HepG2 (cell line): ENCODE measurements around the gene DLX1. TPM values are rescaled to one million over a fixed set of nuclear protein-coding genes. Genes with fewer than 3 reads are reported as not detected.

Experiments
- CTCF ChIP-seq: sonication (generic); formaldehyde crosslinking; IDR thresholded peaks from 2 replicates; pipeline ENCODE4 v1.5.0; 2020; ENCODE audit warnings: mild to moderate bottlenecking, missing genetic modification reagents, moderate library complexity
- GATAD2A ChIP-seq: IDR thresholded peaks from 2 replicates; pipeline ENCODE4 v1.6.1; 2016
- HES4 ChIP-seq: sonication (generic); formaldehyde crosslinking; IDR thresholded peaks from 2 replicates; pipeline ENCODE4 v1.9.0; 2021; ENCODE audit warnings: mild to moderate bottlenecking, missing genetic modification reagents, borderline replicate concordance
- HIVEP1 ChIP-seq: sonication (generic); formaldehyde crosslinking; IDR thresholded peaks from 2 replicates; pipeline ENCODE4 v1.4.0; 2020; ENCODE audit warnings: mild to moderate bottlenecking, missing genetic modification reagents
- HNF1B ChIP-seq: sonication (generic); formaldehyde crosslinking; IDR thresholded peaks from 2 replicates; pipeline ENCODE4 v1.5.1; 2020; ENCODE audit warnings: mild to moderate bottlenecking, moderate library complexity, missing genetic modification reagents
- HNRNPL ChIP-seq: fragments of 200-400 bp; formaldehyde crosslinking; IDR thresholded peaks from 2 replicates; pipeline ENCODE4 v1.6.1; 2017; ENCODE audit warnings: mild to moderate bottlenecking, low read depth, low read length
- MLXIP ChIP-seq: sonication (generic); formaldehyde crosslinking; IDR thresholded peaks from 2 replicates; pipeline ENCODE4 v1.9.0; 2021; ENCODE audit warnings: missing genetic modification reagents, borderline replicate concordance
- ONECUT2 ChIP-seq: sonication (generic); formaldehyde crosslinking; IDR thresholded peaks from 2 replicates; pipeline ENCODE4 v1.4.0; 2020; ENCODE audit warnings: missing genetic modification reagents
- PTBP1 ChIP-seq: fragments of 200-400 bp; formaldehyde crosslinking; IDR thresholded peaks from 2 replicates; pipeline ENCODE4 v1.6.1; 2018; ENCODE audit warnings: low read length, low read depth; ENCODE audit not compliant: poor library complexity, severe bottlenecking
- RAD21 ChIP-seq: fragments of 450-650 bp; formaldehyde crosslinking; IDR thresholded peaks from 2 replicates; pipeline ENCODE4 v1.5.0; 2020; ENCODE audit warnings: mild to moderate bottlenecking
- STAG1 ChIP-seq: sonication (generic); formaldehyde crosslinking; IDR thresholded peaks from 2 replicates; pipeline ENCODE4 v1.4.0; 2020; ENCODE audit warnings: missing genetic modification reagents
- ZBTB38 ChIP-seq: sonication (generic); formaldehyde crosslinking; IDR thresholded peaks from 2 replicates; pipeline ENCODE4 v1.5.1; 2020; ENCODE audit warnings: mild to moderate bottlenecking, missing genetic modification reagents
- ZFP36L1 ChIP-seq: sonication (generic); formaldehyde crosslinking; IDR thresholded peaks from 2 replicates; pipeline ENCODE4 v1.8.0; 2022; ENCODE audit warnings: mild to moderate bottlenecking, missing genetic modification reagents, moderate library complexity
- ZNF280B ChIP-seq: sonication (generic); formaldehyde crosslinking; IDR thresholded peaks from 2 replicates; pipeline ENCODE4 v1.5.0; 2020; ENCODE audit warnings: missing genetic modification reagents, mild to moderate bottlenecking, borderline replicate concordance
- ZNF337 ChIP-seq: sonication (generic); formaldehyde crosslinking; IDR thresholded peaks from 2 replicates; pipeline ENCODE4 v1.5.1; 2020; ENCODE audit warnings: missing genetic modification reagents, low read depth, mild to moderate bottlenecking, borderline replicate concordance
- ZNF34 ChIP-seq: sonication (generic); formaldehyde crosslinking; IDR thresholded peaks from 2 replicates; pipeline ENCODE4 v1.4.0; 2020; ENCODE audit warnings: mild to moderate bottlenecking, missing genetic modification reagents, borderline replicate concordance
- ZNF451 ChIP-seq: sonication (generic); formaldehyde crosslinking; IDR thresholded peaks from 2 replicates; pipeline ENCODE4 v1.5.0; 2020; ENCODE audit warnings: mild to moderate bottlenecking, missing genetic modification reagents
- ZNF501 ChIP-seq: sonication (generic); formaldehyde crosslinking; IDR thresholded peaks from 2 replicates; pipeline ENCODE4 v1.5.1; 2020; ENCODE audit warnings: mild to moderate bottlenecking, moderate library complexity, missing genetic modification reagents
- ZNF607 ChIP-seq: sonication (generic); formaldehyde crosslinking; IDR thresholded peaks from 2 replicates; pipeline ENCODE4 v1.5.1; 2020; ENCODE audit warnings: missing genetic modification reagents, mild to moderate bottlenecking, borderline replicate concordance
- ZNF768 ChIP-seq: sonication (generic); formaldehyde crosslinking; IDR thresholded peaks from 2 replicates; pipeline ENCODE4 v1.4.0; 2020; ENCODE audit warnings: missing genetic modification reagents
- ZSCAN30 ChIP-seq: sonication (generic); formaldehyde crosslinking; IDR thresholded peaks from 2 replicates; pipeline ENCODE4 v1.5.0; 2020; ENCODE audit warnings: mild to moderate bottlenecking, missing genetic modification reagents
- polyA plus RNA-seq, 8 experiments: library from polyadenylated mRNA; depleted of rRNA in 3 of 8; stranded (reverse) in 7 of 8; unstranded in 1 of 8; fragments of >200 nt; fragmentation: Illumina TruSeq in 4 of 8; extraction: Trizol in 4 of 8; gene quantifications; 2 replicates each; pipeline versions ENCODE4 v1.2.1 to v1.2.3, GENCODE V29; 2011 to 2016; ENCODE audit warnings: low read depth in 4 of 8, missing spikeins in 1 of 8, mixed read lengths in 1 of 8; ENCODE audit not compliant: insufficient read depth in 1 of 8
- total RNA-seq, 5 experiments: library from RNA; depleted of rRNA; stranded (reverse); fragments of >200 nt; fragmentation: Illumina TruSeq; extraction: Trizol; gene quantifications; 2 replicates each; pipeline ENCODE4 v1.2.3, GENCODE V29; 2016; ENCODE audit warnings: low read depth in 1 of 5

DLX1 gene
- total and polyA plus RNA-seq, 2 of the 13 experiments (the other 11 are each of a cell fraction or from before 2014, with no cell fraction given): 0.18 to 0.86 TPM

GRCh38 chr2:172100935-172101820 is 15.9 kb downstream of the DLX1 start (continued):
- peak; percentile 70; the same call in 1 of the 2 replicates for TF ChIP-seq ZNF501 (CRISPR knock-in tag)
- no peak for TF ChIP-seq RAD21
- peak; percentile 41; the same call in 1 of the 2 replicates for TF ChIP-seq CTCF
- TF ChIP-seq ZNF337 (CRISPR knock-in tag): 0 out of 2 replicates have a peak, but pooled peaks have one; percentile 10
- no peak for TF ChIP-seq GATAD2A
- no peak for TF ChIP-seq STAG1 (CRISPR knock-in tag)
- peak; percentile 17 for TF ChIP-seq PTBP1
- TF ChIP-seq ZNF451 (CRISPR knock-in tag): no peak
- TF ChIP-seq ZBTB38: 0 out of 2 replicates have a peak, but pooled peaks have one; percentile 26
- no peak for TF ChIP-seq ZNF768 (CRISPR knock-in tag)
- TF ChIP-seq ONECUT2 (CRISPR knock-in tag): no peak
- no peak for TF ChIP-seq MLXIP
- TF ChIP-seq ZNF607 (CRISPR knock-in tag): peak; percentile 30; the same call in 1 of the 2 replicates
- TF ChIP-seq ZNF34: no peak
- 0 out of 2 replicates have a peak, but pooled peaks have one; percentile 51 for TF ChIP-seq ZSCAN30 (CRISPR knock-in tag)
- 0 out of 2 replicates have a peak, but pooled peaks have one; percentile 26 for TF ChIP-seq HES4 (CRISPR knock-in tag)
- TF ChIP-seq HNF1B (CRISPR knock-in tag): peak; percentile 11; the same call in 1 of the 2 replicates
- TF ChIP-seq HIVEP1 (CRISPR knock-in tag): peak; percentile 31; the same call in 1 of the 2 replicates
- TF ChIP-seq ZNF280B: peak; percentile 46; the same call in 1 of the 2 replicates
- 0 out of 2 replicates have a peak, but pooled peaks have one; percentile 38 for TF ChIP-seq ZFP36L1 (CRISPR knock-in tag)
- TF ChIP-seq HNRNPL: 0 out of 2 replicates have a peak, but pooled peaks have one; percentile 22
